Neural progenitor cell (in vitro differentiated cells): Measurements from ENCODE around the gene RNF183.

ENCODE experiments used
- EZH2 ChIP-seq: fragments of 200-600 bp; sonication (generic); IDR thresholded peaks from 2 replicates; pipeline ENCODE4 v1.6.1; 2017; ENCODE audit warnings: antibody characterized with exemption, mild to moderate bottlenecking, moderate library complexity
- EZH2phosphoT487 ChIP-seq: fragments of 200-600 bp; sonication (generic); IDR thresholded peaks from 2 replicates; pipeline ENCODE4 v1.6.1; 2017; ENCODE audit warnings: antibody characterized with exemption

GRCh38 chr9:113269355-113269754, 33.8 kb downstream of the RNF183 start:
- TF ChIP-seq EZH2phosphoT487 (no peak), EZH2 (no peak)
